HepG2 (cell line): ENCODE data around the gene NPTX2. TPM values are rescaled to one million over a fixed set of nuclear protein-coding genes. Genes with fewer than 3 reads are reported as not detected.

ENCODE experiments used
- AFF4 ChIP-seq: sonication (generic); formaldehyde crosslinking; IDR thresholded peaks from 2 replicates; pipeline ENCODE4 v1.4.0; 2020; ENCODE audit warnings: missing genetic modification reagents
- CBX5 ChIP-seq: sonication (generic); formaldehyde crosslinking; IDR thresholded peaks from 2 replicates; pipeline ENCODE4 v1.4.0; 2020; ENCODE audit warnings: missing genetic modification reagents, borderline replicate concordance
- HMG20B ChIP-seq: conservative IDR thresholded peaks from 2 replicates; pipeline ENCODE4 v1.6.1; 2016; ENCODE audit warnings: missing genetic modification reagents, missing compliant biosample characterization
- RERE ChIP-seq: IDR thresholded peaks from 2 replicates; pipeline ENCODE4 v1.6.1; 2016; ENCODE audit warnings: low read depth, missing genetic modification reagents, missing compliant biosample characterization
- polyA plus RNA-seq, 8 experiments: library from polyadenylated mRNA; depleted of rRNA in 3 of 8; stranded (reverse) in 7 of 8; unstranded in 1 of 8; fragments of >200 nt; fragmentation: Illumina TruSeq in 4 of 8; extraction: Trizol in 4 of 8; gene quantifications; 2 replicates each; pipeline versions ENCODE4 v1.2.1 to v1.2.3, GENCODE V29; 2011 to 2016; ENCODE audit warnings: low read depth in 4 of 8, missing spikeins in 1 of 8, mixed read lengths in 1 of 8; ENCODE audit not compliant: insufficient read depth in 1 of 8
- total RNA-seq, 5 experiments: library from RNA; depleted of rRNA; stranded (reverse); fragments of >200 nt; fragmentation: Illumina TruSeq; extraction: Trizol; gene quantifications; 2 replicates each; pipeline ENCODE4 v1.2.3, GENCODE V29; 2016; ENCODE audit warnings: low read depth in 1 of 5

NPTX2 gene
- total and polyA plus RNA-seq, 2 of the 13 experiments (the other 11 are each of a cell fraction or from before 2014, with no cell fraction given) = not detected

- no peak for TF ChIP-seq RERE (CRISPR knock-in tag)
- TF ChIP-seq AFF4 = no peak
- TF ChIP-seq HMG20B (CRISPR knock-in tag) = no peak
- no peak for TF ChIP-seq CBX5
Observed at GRCh38 chr7:98569691-98570337, 47.3 kb upstream of the NPTX2 start (continued).
